Transverse colon (tissue), 3 donors: ENCODE data around the gene GRPEL1.

ENCODE experiments used
- CTCF ChIP-seq, 5 experiments: fragments of 200-600 bp in 3 of 5; fragments of 450-650 bp in 2 of 5; sonication (generic) in 3 of 5; IDR thresholded peaks; 1 replicate in 2 of 5; 2 replicates in 3 of 5; pipeline ENCODE4 v1.5.1; 2016 to 2017; ENCODE audit warnings: antibody characterized with exemption in 5 of 5, inconsistent platforms in 3 of 5, mild to moderate bottlenecking in 2 of 5, moderate library complexity in 1 of 5
- EP300 ChIP-seq: sonication (generic); formaldehyde crosslinking; IDR thresholded peaks from one replicate; pipeline ENCODE4 v1.6.1; 2017; ENCODE audit warnings: antibody characterized with exemption, low read depth

DNA sequence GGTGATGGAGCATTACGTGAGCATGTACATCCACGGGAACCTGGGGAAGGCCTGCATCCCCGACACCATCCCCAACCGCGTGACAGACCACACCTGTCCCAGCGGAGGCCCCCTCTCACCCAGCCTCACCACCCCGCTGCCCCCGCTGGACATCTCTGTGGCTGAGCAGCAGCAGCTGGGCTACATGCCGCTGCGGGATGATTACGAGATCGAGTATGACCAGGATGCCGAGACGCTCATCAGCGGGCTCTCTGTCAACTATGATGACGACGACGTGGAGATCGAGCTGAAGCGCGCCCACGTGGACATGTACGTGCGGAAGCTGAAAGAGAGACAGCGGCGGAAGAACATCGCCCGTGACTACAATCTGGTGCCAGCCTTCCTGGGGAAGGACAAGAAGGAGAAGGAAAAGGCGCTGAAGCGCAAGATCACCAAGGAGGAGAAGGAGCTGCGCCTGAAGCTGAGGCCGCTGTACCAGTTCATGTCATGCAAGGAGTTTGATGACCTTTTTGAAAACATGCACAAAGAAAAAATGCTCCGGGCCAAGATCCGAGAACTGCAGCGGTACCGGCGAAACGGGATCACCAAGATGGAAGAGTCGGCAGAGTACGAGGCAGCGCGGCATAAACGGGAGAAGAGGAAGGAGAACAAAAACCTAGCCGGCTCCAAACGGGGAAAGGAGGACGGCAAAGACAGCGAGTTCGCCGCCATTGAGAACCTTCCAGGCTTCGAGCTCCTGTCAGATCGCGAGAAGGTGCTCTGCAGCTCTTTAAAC, 13.6 kb downstream of the GRPEL1 start:
- no peak for TF ChIP-seq CTCF (IDR thresholded peaks at IDR 0.05)
- TF ChIP-seq EP300 = no peak
